ENCODE measurements around the gene LPCAT3.
"Not testable (repeated sequence)": the region's sequence is repeated elsewhere in the genome, so short reads cannot be mapped to it uniquely, and the experiment has no call there.

LPCAT3 gene

DNA sequence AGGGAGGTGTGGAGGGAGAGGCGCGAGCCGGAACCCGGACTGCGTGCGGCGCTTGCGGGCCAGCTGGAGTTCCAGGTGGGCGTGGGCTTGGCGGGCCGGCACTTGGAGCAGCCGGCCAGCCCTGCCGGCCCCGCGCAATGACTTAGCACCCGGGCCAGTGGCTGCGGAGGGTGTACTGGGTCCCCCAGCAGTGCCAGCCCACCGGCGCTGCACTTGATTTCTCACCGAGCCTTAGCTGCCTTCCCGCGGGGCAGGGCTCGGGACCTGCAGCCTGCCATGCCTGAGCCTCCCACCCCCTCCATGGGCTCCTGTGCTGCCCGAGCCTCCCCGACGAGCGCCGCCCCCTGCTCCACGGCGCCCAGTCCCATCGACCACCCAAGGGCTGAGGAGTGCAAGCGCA lies 19.1 kb upstream of the LPCAT3 start:
- not testable (repeated sequence) for DNase-seq (ENCODE audit: low read depth)

DNA sequence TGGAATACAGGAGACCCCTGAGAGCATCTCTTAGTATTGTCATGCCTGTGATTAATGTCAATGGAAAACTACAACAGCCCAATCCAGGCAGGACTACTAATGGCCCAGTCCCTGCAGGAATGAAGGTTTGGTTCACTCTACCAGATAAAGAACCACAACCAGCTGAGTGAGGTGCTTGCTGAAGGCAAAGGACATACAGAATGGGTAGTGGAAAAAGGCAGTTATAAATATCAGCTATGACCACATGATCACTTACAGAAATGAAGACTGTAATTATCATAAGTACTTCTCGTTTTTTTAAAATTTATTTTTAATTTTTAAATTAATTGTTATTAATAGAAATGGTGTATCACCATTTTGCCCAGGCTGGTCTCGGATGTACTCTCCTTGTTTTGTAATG lies 17.2 kb upstream of the LPCAT3 start:
- no peak for DNase-seq (ENCODE audit: low read depth)

DNA sequence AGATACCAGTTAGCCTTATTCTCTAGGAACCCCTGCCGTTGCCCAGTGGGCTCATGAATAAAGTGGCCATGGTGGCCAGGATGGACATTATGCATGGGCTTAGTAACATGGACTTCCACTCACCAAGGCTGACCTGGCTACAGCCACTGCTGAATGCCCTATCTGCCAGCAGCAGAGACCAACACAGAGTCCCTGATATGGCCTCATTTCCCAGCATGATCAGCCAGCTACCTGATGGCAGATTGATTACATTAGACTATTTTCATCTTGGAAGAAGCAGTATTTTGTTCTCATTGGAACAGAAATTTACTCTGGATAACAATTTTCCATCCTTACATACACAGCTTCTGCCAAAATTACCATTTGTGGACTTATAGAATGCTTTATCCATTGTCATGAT lies 16.2 kb upstream of the LPCAT3 start:
- no peak for DNase-seq (ENCODE audit: low read depth)

DNA sequence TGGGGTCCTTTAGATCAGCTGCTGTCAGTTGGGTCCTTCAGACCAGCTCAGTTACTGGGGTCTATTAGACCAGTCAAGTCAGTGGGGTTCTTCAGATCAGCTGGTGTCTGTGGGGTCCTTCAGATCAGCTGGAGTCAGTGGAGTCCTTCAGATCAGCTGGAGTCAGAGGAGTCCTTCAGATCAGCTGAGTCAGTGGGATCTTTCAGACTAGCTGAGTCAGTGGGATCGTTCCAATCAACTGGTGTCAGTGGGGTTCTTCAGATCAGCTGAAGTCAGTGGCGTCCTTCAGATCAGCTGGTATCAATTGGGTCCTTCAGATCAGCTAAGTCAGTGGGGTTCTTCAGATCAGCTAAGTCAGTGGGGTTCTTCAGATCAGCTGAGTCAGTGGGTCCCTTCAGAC lies 14.7 kb upstream of the LPCAT3 start:
- DNase-seq (ENCODE audit: low read depth): no peak

DNA sequence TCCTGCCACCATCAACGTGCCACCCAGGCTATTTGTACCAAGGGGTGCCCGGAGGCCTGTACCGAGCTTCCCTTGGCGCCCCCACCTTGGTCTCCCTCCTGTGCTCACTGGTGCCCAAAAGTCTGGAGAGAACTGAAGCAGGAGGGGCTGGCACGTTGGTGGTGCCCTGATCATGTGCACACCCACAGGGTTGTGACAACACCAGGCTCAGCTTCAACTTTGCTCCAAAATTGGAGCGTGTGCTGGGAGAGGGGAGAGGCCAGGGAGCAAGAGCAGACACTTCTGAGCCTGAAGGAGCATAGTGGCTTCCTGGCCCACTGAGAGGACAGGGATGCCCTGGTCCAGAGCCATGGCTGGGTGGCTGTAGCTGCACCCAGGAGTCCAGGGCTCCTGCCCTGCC lies 13.0 kb upstream of the LPCAT3 start:
- DNase-seq (ENCODE audit: low read depth): no peak

DNA sequence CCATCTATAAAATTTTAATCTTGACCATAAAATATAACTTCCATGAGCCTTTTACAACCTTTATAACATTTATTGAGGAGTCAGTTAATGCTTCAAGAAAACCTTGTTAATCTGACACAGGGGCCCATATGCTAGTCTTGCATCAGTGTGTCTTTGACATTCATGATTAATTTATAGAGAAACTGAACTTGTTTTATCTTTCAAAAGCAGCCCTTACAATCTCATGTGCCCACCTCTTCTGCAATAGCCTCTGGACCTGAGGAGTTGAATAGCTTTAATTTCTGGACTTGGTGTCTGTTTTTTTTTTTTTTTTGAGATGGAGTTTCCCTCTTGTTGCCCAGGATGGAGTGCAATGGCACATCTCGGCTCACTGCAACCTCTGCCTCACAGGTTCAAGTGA lies 8.6 kb upstream of the LPCAT3 start:
- DNase-seq (ENCODE audit: low read depth): no peak

DNA sequence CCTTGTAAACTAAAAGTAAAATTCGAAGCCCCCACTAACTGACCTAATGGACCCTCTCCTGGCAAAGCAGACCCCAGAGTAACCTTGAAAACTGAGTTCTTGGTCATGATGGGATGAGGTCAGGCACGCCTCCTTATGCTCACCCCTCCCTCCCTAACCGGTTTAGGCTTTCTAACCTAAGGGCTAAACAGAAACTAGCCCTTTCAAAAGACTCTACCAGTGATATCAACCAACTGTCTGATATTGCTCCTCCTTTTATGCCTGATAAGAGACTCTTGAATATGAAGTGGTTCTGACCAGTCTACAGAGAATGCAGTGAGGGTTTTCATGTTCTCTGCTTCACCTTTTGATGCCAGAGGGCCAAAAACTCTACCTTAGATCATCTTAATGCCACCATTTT lies 4.8 kb upstream of the LPCAT3 start:
- DNase-seq (ENCODE audit: low read depth): no peak

DNA sequence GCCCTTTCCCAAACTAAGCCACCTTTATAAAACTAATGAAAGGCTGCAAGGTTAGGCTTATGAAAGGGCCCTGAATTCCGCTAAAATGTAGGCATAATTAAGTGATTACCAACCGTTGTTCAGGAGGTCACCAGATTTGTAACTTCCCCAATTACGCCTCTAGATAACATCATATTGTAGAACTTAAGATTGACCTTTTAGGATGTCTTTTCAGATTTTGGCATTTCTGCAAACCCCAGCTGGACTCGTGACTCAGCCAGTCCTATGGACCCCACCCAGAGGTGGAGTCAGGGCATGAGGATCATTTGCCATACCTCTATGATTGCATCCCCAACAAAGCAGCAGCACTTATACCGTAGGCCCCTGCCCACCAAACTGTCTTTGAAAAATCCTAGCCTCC lies 3.7 kb upstream of the LPCAT3 start:
- DNase-seq (ENCODE audit: low read depth): no peak

DNA sequence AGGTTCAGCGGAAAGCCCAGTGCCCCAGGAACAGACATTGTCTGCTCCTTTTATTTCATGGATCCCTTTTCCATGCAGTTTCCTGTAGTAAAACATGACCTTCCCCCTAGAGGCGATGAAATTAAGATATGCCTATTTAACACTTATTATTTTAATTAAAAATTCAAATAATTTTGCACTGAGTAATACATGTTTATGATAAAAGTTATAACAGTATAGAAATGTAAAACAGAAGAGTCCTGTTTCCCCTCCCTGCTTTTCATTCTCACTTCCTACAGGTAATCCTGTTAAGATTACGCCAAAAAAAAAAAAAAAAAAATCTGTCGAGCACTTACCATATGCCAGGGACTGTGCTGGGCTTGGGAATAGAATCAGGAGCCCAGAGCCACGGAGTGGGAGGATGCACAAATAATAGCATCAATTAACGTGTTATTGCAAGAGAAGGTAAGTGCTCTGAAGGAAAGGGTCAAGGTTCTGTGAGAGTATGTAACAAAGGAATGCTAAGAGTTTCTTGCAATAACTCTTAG lies 830 bp upstream of the LPCAT3 start:
- DNase-seq (ENCODE audit: low read depth): no peak

DNA sequence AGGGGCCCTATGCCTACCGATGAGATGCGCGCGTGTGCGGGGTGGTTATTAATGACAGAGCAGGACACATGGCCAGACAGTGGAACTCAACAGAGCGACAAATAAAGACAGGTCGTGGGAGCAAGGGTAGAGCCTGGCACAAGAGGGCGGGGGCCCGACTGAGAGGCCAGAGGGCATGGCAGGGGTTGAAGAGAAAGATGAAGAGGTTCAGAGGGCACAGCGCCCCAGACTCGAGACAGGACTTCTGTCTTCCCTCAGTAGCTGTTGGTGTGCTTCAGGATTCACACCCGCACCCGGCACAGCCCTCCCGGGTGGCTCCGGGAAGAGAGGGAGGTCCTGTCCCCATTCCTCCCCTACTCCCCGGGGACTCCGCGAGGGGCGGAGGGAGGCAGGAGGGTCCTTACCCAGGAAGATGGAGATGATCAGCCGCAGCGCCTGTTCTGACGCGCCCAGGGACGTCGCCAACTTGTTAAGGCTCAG lies 366 bp downstream of the LPCAT3 start:
- DNase-seq (ENCODE audit: low read depth): no peak

DNA sequence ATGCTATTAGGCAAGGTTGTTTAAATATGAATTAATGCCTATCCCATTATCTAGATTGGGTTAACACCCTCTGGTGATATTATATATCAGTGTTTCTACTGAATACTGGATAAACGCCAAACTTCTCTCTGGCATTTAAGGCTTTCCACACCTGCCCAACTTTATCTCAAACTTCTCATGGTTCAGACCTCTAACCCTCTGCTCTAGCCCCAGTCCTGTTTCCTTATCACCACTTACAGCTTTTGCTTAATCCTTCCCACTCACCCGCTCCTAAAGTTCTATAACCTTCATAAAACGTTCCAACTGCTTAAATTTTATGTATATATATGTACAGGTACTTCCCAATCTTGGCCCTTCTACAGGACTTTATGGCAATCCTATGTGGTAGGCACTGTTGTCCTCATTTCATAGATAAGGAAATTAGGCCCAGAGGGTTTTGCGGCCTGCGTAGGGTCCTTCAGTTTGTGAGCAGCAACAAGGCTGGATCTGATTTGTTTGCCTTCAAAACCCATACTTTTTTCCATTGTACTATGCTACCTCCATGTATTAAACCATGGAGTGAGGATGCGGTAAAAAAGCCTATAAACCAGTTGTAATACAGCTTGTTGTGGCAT lies 1.2 kb downstream of the LPCAT3 start:
- DNase-seq (ENCODE audit: low read depth): no peak

DNA sequence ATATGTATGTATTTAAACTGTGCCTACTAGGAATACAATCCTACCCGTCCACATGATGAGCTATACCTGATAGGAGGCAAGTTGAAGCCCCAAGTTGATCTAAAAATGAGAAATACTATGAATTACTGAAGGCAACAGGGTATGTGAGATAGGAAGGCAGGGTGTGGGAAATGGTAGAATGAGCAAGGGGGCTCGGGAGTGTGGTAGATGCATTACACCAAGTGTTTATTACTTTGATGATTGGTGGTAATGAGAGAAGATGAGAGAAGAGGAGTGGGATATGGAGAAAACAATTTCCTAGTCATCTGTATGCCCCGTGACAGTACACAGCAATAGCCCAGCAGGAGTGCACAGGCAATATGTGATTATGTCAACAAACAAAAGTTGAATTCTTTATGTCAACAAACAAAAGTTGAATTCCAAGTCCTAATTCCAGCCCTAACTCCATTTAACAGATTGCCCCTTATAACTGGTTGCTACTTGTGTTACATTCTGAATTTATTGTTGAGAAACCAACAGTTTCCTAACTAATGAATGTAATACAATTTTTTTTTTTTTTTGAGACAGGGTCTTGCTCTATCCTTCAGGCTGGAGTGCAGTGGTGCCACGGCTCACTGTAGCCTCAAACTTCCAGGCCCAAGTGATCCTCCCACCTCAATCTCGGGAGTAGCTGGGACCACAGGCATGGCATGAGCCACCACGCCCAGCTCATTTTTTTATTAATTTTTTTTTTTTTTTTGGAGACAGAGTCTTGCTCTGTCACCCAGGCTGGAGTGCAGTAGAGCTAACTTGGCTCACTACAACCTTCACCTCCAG lies 2.5 kb downstream of the LPCAT3 start:
- no peak for DNase-seq (ENCODE audit: low read depth)

DNA sequence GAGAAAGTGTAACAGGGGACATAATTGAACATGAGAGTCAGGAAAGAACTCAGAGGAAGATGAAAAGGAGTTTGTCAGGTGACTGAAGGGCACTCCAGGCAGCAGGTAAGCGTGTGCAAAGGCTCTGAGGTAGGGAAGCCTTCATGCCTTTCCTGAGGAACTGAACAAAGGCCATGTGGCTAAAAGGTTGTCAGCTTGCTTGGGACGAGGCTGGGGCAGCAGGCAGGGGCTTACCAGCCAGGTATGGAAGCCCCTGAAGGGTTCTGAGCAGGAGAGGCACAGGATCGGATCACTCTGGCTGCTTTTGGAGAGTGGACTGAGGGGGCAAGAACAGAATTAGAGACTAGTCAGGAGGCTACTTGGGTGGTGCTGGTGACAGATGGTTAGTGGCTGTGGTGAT lies 5.2 kb downstream of the LPCAT3 start:
- no peak for DNase-seq (ENCODE audit: low read depth)

DNA sequence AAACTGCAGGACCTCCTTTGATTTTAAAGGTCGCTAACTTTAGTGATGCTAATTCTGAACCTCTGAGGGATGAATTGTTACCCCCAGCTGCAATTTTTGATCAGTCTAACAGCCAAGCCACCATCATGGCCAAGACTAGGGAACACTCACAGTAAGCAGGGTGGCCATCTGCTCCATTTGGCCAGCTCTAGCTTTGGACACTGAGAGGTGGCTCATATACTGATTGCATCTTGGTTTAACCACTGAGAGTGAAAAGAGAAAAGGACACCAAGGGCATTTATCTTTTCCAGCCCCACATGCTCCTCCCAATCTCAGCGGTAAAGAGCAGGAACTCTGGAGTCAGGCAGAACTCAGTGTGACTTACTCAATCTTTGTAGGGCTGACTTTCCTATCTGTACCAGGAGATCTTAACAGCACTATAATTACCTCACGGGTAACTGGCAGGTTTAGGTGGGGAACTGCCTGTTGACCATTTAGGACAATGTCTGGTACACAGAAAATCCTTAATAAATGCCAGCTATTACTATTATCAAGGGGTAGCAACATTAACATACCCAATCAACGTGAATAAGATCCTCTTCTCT lies 6.2 kb downstream of the LPCAT3 start:
- DNase-seq (ENCODE audit: low read depth): no peak

DNA sequence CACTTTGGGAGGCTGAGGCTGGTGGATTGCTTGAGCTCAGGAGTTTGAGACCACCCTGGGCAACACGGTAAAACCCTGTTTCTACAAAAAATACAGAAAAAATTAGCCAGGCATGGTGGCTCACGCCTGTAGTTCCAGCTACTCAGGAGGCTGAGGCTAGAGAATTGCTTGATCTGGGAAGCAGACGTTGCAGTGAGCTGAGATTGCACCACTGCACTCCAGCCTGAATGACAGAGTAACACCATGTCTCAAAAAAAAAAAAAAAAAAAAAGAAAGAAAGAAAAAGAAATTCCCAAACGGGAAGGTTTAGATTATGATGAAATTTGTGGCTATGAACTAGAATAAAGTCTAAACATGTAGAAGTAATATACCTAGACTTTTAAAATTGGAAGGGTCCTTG lies 6.9 kb downstream of the LPCAT3 start:
- not testable (repeated sequence) for DNase-seq (ENCODE audit: low read depth)

DNA sequence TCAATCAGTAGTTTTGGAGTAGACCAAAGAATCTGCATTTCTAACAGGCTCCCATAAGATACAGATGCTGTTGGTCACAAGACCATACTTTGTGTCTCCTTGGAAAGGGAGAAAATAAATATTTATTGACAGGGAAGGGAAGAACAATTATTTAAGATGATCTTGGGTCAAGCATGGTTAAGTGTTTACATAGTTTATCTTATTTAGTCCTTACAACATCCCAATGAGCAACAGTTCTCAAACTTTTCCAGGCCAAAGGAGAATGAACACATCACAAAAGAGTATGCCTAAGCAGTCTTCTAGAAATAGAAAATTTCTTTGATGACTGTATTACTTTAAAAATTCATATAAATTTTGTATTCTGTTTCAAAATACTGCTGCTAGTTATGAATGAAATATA lies 8.8 kb downstream of the LPCAT3 start:
- DNase-seq (ENCODE audit: low read depth): no peak

DNA sequence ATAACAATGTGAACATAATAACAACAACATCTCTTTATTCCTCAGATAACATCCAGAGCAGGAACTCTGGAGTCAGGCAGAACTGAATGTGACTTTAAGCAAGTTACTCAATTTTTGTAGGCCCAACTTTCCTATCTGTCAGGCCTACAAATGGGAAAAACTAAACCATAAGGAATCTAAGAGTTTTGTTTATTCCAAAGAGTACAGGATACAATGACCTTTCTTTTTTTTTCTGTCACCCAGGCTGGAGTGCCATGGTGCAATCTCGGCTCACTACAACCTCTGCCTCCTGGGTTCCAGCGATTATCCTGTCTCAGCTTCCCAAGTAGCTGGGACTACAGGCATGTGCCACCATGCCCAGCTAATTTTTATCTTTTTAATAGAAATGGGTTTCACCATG lies 9.4 kb downstream of the LPCAT3 start:
- no peak for DNase-seq (ENCODE audit: low read depth)

DNA sequence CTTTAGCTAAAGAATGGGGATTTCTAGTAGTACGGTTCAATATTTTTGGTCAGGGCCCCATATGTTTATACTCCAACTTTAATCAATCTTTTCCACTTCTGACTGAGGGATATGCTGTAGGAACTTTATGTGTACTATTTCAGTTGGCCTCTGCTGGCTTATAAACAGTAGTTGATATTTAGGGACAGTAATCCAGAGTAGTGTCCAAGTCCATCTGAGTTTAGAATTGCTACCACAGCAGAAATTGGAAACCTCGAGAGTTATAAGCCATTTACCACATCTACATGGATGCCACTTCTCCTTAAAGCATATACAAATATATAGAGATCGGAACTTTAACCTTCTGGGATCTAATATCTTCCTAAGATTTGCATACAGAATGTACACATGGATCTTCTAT lies 11.6 kb downstream of the LPCAT3 start:
- no peak for DNase-seq (ENCODE audit: low read depth)

DNA sequence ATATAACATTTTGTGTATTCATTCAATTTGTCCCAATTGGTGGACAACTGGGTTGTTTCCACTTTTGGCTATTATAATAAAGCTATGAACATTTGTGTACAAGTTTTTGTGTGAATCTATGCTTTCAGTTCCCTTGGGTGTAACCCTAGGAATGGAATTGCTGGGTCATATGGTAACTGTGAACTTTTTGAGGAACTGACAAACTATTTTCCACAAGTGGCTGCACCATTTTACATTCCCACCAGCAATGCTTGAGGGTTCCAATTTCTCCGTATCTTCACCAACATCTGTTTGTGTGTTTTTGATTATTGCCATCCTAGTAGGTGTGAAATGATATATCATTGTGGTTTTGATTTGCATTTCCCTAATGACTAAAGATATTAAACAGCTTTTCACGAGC lies 13.0 kb downstream of the LPCAT3 start:
- no peak for DNase-seq (ENCODE audit: low read depth)

DNA sequence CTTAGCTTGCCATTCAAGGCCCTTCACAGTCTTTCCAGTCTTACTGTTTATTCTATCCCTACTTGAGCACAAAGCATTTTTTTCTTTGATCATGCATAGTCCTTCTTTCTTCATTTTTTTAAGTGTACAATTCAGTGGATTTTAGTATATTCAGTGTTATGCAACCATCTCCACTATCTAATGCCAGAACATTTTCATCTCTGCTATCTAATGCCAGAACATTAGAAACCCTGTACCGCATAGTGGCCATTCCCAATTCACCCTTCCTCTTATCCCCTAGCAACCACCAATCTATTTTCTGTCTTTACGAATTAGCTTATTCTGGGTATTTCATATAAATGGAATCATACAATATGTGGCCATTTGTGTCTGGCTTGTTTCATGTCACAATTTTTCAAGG lies 13.4 kb downstream of the LPCAT3 start:
- no peak for DNase-seq (ENCODE audit: low read depth)

DNA sequence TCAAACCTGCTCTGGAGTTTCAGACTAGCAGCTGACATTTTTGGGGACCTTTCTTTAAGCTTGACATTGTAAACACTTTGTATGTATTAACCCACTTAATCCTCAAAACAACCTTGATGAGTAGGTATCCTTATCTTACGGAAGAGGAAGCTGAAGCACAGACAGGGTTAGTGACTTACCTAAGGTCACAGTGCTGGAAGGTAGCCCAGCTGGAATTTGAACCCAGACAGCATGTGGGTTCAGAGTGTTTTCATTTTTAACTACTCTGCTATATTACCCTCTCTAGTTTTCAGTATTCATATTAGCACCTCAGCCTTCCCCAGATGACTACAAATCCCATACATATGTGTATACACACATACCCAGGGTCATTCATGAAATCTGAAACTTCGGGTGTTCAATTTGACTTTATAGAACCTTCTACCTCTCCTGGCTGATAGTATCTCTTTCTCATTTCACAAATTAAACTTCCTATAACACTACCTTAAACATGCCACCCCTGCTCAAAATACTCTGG lies 13.9 kb downstream of the LPCAT3 start:
- DNase-seq (ENCODE audit: low read depth): no peak

DNA sequence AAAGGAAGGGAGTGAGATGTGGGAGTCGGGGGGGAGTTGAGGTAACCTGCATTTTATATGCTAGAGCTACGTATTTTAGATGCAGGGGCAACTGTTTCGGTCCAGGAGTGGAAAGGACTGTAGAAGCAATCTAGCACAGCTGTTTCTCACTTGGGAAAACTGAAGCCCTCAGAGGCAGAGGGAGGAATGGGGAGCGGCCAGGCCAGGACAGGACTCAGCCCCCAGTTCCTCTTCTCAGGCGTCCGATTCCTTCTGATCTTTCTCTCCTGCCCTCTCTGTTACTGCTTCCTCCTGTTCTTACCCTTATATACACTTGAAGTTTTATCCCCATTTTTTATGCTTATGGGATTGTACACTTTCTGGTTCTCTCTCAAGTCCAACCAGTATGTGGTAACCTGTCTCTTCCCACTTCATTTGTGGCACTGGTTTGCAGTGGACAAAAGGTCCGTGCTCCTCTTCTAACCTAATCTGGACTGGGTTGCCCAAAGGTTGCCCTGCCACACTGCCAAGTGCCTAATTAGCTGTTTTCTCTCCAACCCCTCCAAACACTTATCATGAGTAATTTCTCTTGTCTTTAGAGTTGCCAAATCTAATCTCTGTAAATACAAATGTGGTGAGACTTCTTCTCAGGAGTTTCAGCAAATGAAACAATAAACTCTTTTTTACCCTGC lies 16.2 kb downstream of the LPCAT3 start:
- DNase-seq (ENCODE audit: low read depth): no peak
